OCI-LY7 (cell line): ENCODE data around the gene PPP3CA. TPM values are rescaled to one million over a fixed set of nuclear protein-coding genes. Genes with fewer than 3 reads are reported as not detected.

Experiments
- BruUV-seq: library from RNA; stranded (reverse); fragments of 400-500 nt; replicated peaks from 2 replicates; lab custom pipeline; 2021; lab: Mats Ljungman, UMichigan
- CTCF ChIA-PET: fragments of 300-600 bp; sonication (Branson Sonifier 250); formaldehyde crosslinking; loops from one replicate; lab custom pipeline; 2022; ENCODE audit warnings: antibody characterized with exemption; ENCODE audit not compliant: unreplicated experiment; lab: Charles Lee
- POLR2A ChIA-PET: fragments of 300-600 bp; sonication (Branson Sonifier 250); formaldehyde crosslinking; loops from one replicate; lab custom pipeline; 2022; ENCODE audit warnings: antibody characterized with exemption; lab: Charles Lee
- DNase-seq: peaks from one replicate; pipeline ENCODE4 v3.0.0-alpha.2; 2015; ENCODE audit warnings: low spot score
- H2AFZ ChIP-seq: fragments of 200-600 bp; sonication (generic), shearing (Covaris generic); 2 replicates; pipeline ENCODE4 v1.6.1; 2014; ENCODE audit warnings: mild to moderate bottlenecking, antibody characterized with exemption, low read length, moderate library complexity
- H3K27ac ChIP-seq: fragments of 200-600 bp; sonication (generic); 2 replicates; pipeline ENCODE4 v1.5.1; 2014; ENCODE audit warnings: mixed run types, low read depth, mild to moderate bottlenecking, moderate library complexity, low read length, inconsistent platforms; ENCODE audit not compliant: poor library complexity, severe bottlenecking
- H3K36me3 ChIP-seq: fragments of 200-600 bp; sonication (generic); 2 replicates; pipeline ENCODE4 v1.6.1; 2014; ENCODE audit warnings: mild to moderate bottlenecking, antibody characterized with exemption, low read length, moderate library complexity, mixed read lengths; ENCODE audit not compliant: insufficient read depth
- H3K4me1 ChIP-seq: fragments of 200-600 bp; sonication (generic); 2 replicates; pipeline ENCODE4 v1.5.1; 2014; ENCODE audit warnings: mild to moderate bottlenecking, low read length; ENCODE audit not compliant: insufficient read depth, poor library complexity, severe bottlenecking
- H3K4me2 ChIP-seq: fragments of 200-600 bp; sonication (generic); 2 replicates; pipeline ENCODE4 v1.6.1; 2014; ENCODE audit warnings: mild to moderate bottlenecking, low read length
- H3K4me3 ChIP-seq: fragments of 200-600 bp; sonication (generic); 2 replicates; pipeline ENCODE4 v1.5.1; 2014; ENCODE audit warnings: mild to moderate bottlenecking, low read depth, low read length; ENCODE audit not compliant: poor library complexity, severe bottlenecking
- H3K79me2 ChIP-seq: fragments of 200-600 bp; sonication (generic); 2 replicates; pipeline ENCODE4 v1.6.1; 2016; ENCODE audit warnings: low read depth, mild to moderate bottlenecking, low read length, moderate library complexity, mixed read lengths; ENCODE audit not compliant: insufficient read depth
- H3K9me2 ChIP-seq: fragments of 200-600 bp; sonication (generic); 2 replicates; pipeline ENCODE4 v1.6.1; 2016; ENCODE audit warnings: mild to moderate bottlenecking, low read length, mixed read lengths; ENCODE audit not compliant: insufficient read depth
- H3K9me3 ChIP-seq: fragments of 200-600 bp; sonication (generic); 2 replicates; pipeline ENCODE4 v1.6.1; 2014; ENCODE audit warnings: mild to moderate bottlenecking, mixed run types, low read length, mixed read lengths
- H4K20me1 ChIP-seq: fragments of 200-600 bp; sonication (generic); 2 replicates; pipeline ENCODE4 v1.6.1; 2014; ENCODE audit warnings: mild to moderate bottlenecking, antibody characterized with exemption, low read length, moderate library complexity, mixed read lengths; ENCODE audit not compliant: insufficient read depth
- EZH2phosphoT487 ChIP-seq: fragments of 200-600 bp; sonication (generic); IDR thresholded peaks from 2 replicates; pipeline ENCODE4 v1.6.1; 2018; ENCODE audit warnings: low read depth, borderline replicate concordance, mild to moderate bottlenecking, mixed run types, antibody characterized with exemption, low read length, moderate library complexity, mixed read lengths
- intact Hi-C: fragments of 100-400 bp; cut with micrococcal nuclease; formaldehyde crosslinking; loops from one replicate; pipeline ENCODE4 v1.10.0; 2022; ENCODE audit not compliant: unreplicated experiment
- total RNA-seq, 2 experiments: library from RNA; depleted of rRNA in 1 of 2; stranded (reverse); fragments of >200 nt in 1 of 2; shearing (Covaris generic) in 1 of 2; gene quantifications; 2 replicates each; pipeline ENCODE4 v1.2.3, GENCODE V29; 2014 to 2022
- TF ChIP-seq, protein P1 (sequence below): fragments of 200-600 bp; sonication (generic); conservative IDR thresholded peaks from 2 replicates; pipeline ENCODE4 v1.5.1; 2014; ENCODE audit warnings: mild to moderate bottlenecking, antibody characterized with exemption, low read length, moderate library complexity, mixed read lengths

PPP3CA gene
- total RNA-seq, 2 experiments from 2014 or later: 9.2 to 13.6 TPM

DNA sequence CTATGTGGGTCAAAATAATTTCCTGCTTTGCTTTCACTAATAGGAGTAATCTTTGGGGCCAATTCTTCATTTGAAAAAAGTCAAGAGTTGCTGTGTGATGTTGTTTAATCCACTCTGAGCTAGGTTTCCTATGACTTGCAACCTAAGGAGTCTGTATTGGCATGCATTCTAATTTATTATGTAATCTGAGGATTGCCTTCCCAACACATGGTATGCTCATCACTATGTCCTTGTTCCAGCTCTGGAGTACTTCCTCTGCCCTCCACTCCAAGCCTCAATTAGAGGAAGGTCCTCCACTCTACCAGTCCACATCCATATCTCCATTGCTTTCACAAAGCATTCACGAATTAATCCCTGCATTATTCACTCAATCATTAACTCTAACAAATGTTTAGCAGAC, 56.1 kb downstream of the PPP3CA start:
- Histone ChIP-seq H3K79me2 (no peaks in the 10 kb centered on the region), H3K4me1 (no peaks in the 10 kb centered on the region), H3K9me3 (no peaks in the 10 kb centered on the region), H3K9me2 (no peaks in the 10 kb centered on the region), H3K4me3 (no peak overlapping the region), H3K36me3 (no peaks in the 10 kb centered on the region), H3K27ac (no peak overlapping the region), H2AFZ (no peak overlapping the region), H3K4me2 (no peak overlapping the region), H4K20me1 (no peaks in the 10 kb centered on the region)
- no TSS peak for BruUV-seq
- intact Hi-C loops: no loop called here
- POLR2A ChIA-PET: interaction anchor here (0.7 kb wide), 1 partner anchor 13 kb away, joined by 3 read pairs; no protein-coding TSS in a partner anchor
- TF ChIP-seq EZH2phosphoT487: no peak
- TF ChIP-seq, protein P1, sequence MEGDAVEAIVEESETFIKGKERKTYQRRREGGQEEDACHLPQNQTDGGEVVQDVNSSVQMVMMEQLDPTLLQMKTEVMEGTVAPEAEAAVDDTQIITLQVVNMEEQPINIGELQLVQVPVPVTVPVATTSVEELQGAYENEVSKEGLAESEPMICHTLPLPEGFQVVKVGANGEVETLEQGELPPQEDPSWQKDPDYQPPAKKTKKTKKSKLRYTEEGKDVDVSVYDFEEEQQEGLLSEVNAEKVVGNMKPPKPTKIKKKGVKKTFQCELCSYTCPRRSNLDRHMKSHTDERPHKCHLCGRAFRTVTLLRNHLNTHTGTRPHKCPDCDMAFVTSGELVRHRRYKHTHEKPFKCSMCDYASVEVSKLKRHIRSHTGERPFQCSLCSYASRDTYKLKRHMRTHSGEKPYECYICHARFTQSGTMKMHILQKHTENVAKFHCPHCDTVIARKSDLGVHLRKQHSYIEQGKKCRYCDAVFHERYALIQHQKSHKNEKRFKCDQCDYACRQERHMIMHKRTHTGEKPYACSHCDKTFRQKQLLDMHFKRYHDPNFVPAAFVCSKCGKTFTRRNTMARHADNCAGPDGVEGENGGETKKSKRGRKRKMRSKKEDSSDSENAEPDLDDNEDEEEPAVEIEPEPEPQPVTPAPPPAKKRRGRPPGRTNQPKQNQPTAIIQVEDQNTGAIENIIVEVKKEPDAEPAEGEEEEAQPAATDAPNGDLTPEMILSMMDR: no peak
- CTCF ChIA-PET: no interaction called here
- no peak for DNase-seq

DNA sequence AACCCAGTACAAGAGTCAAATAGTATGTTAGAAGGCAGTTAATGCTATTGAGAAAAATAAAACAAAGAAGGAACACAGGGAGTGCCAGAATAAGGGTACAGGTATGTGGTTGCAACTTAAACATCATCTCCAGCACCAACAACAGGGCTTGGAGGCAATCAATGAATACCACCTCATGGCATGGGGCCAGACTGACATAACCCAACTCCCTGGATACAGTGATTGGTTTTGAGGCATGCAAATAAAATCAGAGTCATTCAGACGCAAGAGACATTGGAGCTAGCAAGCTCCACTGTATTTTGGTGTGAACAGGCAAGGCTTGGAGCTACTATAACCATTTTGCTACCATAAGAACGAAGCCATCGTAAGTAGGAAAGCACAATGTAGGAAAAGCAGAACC, 56.7 kb downstream of the PPP3CA start:
- H3K79me2 ChIP-seq: no peaks in the 10 kb centered on the region
- H3K4me2 ChIP-seq: no peak overlapping the region
- no peak overlapping the region for H3K27ac ChIP-seq
- no peak overlapping the region for H2AFZ ChIP-seq
- H4K20me1 ChIP-seq: no peaks in the 10 kb centered on the region
- H3K9me2 ChIP-seq: no peaks in the 10 kb centered on the region
- no peak overlapping the region for H3K4me3 ChIP-seq
- ChIA-PET CTCF (no interaction called here), POLR2A (interaction anchor here (0.7 kb wide), 1 partner anchor 13 kb away, joined by 3 read pairs; no protein-coding TSS in a partner anchor)
- no peaks in the 10 kb centered on the region for H3K36me3 ChIP-seq
- no TSS peak for BruUV-seq
- intact Hi-C loops: no loop called here
- no peaks in the 10 kb centered on the region for H3K4me1 ChIP-seq
- TF ChIP-seq EZH2phosphoT487: no peak
- TF ChIP-seq, protein P1: no peak
- DNase-seq: no peak
- H3K9me3 ChIP-seq: no peaks in the 10 kb centered on the region

DNA sequence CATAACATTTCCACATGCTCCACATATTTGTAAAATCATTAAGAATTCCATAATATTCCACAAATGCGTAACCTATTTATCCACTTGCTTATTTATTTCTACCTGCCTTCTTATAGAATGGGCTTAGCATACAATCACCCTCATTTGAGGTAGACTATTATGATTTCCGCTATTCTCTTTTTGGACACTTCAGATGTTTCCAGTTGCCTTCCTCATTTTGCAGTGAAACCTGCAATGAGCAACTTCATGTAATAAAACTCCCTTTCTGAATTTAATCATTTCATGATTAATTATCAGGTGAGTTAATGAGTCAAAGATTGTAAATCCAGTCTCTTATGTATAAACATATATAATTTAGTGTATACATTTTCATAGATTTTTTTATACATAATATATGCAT, 58.0 kb downstream of the PPP3CA start:
- no TSS peak for BruUV-seq
- no peak for DNase-seq
- Histone ChIP-seq H4K20me1 (no peaks in the 10 kb centered on the region), H3K27ac (no peak overlapping the region), H3K9me2 (no peaks in the 10 kb centered on the region), H3K4me2 (no peak overlapping the region), H2AFZ (no peak overlapping the region), H3K79me2 (no peaks in the 10 kb centered on the region), H3K4me1 (no peaks in the 10 kb centered on the region), H3K9me3 (no peaks in the 10 kb centered on the region), H3K4me3 (no peak overlapping the region), H3K36me3 (no peaks in the 10 kb centered on the region)
- POLR2A ChIA-PET: no interaction called here
- intact Hi-C loops: no loop called here
- no peak for TF ChIP-seq EZH2phosphoT487
- TF ChIP-seq, protein P1: no peak
- CTCF ChIA-PET: no interaction called here
